Measurements from ENCODE around the gene CHMP4A. TPM values are rescaled to one million over a fixed set of nuclear protein-coding genes. Genes with fewer than 3 reads are reported as not detected.

The CHMP4A gene
- total and polyA plus RNA-seq, 9 of the 15 experiments (the other 6 are each of a cell fraction or from before 2014, with no cell fraction given): 28.8 to 104 (median 52.7) TPM

- 0 out of 2 replicates have a peak, but pooled peaks have one; percentile 29 for TF ChIP-seq ZKSCAN1 (IDR thresholded peaks at IDR 0.05; ENCODE audit: low read depth, low read length)
- peak; percentile 85 for TF ChIP-seq E2F8 (IDR thresholded peaks at IDR 0.05; ENCODE audit: low read depth, partially characterized antibody)
- no peak for TF ChIP-seq HMG20A (CRISPR knock-in tag; conservative IDR thresholded peaks at IDR 0.05)
- TF ChIP-seq YY1 (IDR thresholded peaks at IDR 0.05; ENCODE audit: borderline replicate concordance in 1 of 3, control insufficient read depth in 1 of 3, extremely low read depth in 1 of 3, insufficient read depth in 3 of 3, insufficient read length in 1 of 3, insufficient replicate concordance in 2 of 3, low read depth in 1 of 3, low read length in 2 of 3): peak in 2 of 3 experiments; percentile 63 to 65
- TF ChIP-seq ELF1 (tag; IDR thresholded peaks at IDR 0.05): peak; percentile 80
- TF ChIP-seq CBX5 (IDR thresholded peaks at IDR 0.05; ENCODE audit: borderline replicate concordance, low read depth): no peak
- TF ChIP-seq KLF6 (CRISPR knock-in tag; IDR thresholded peaks at IDR 0.05; ENCODE audit: borderline replicate concordance): peak; percentile 57; the same call in 1 of the 2 replicates
- TF ChIP-seq POLR2A (conservative IDR thresholded peaks at IDR 0.05): peak; percentile 88
- 0 out of 2 replicates have a peak, but pooled peaks have one; percentile 20 for TF ChIP-seq SRSF1 (IDR thresholded peaks at IDR 0.05; ENCODE audit: low read depth, low read length)
- TF ChIP-seq JUND (IDR thresholded peaks at IDR 0.05; ENCODE audit: borderline replicate concordance, low read depth, low read length): peak; percentile 80
- TF ChIP-seq JUND (tag; IDR thresholded peaks at IDR 0.05; ENCODE audit: borderline replicate concordance, low read depth, low read length): no peak; the same call in 2 of the 3 replicates
- TF ChIP-seq CBX1 (IDR thresholded peaks at IDR 0.05; ENCODE audit: low read depth): peak; percentile 60; the same call in 1 of the 2 replicates
- TF ChIP-seq MCM3 (IDR thresholded peaks at IDR 0.05): no peak
- peak; percentile 80; the same call in 1 of the 2 replicates for TF ChIP-seq RB1 (IDR thresholded peaks at IDR 0.05; ENCODE audit: low read depth)
- peak; percentile 99 for TF ChIP-seq NKRF (IDR thresholded peaks at IDR 0.05; ENCODE audit: borderline replicate concordance)
- peak; percentile 97 for TF ChIP-seq KLF1 (tag; IDR thresholded peaks at IDR 0.05)
- 0 out of 2 replicates have a peak, but pooled peaks have one; percentile 18 for TF ChIP-seq POLR2H (tag; IDR thresholded peaks at IDR 0.05; ENCODE audit: low read depth)
- TF ChIP-seq MXI1 (IDR thresholded peaks at IDR 0.05; ENCODE audit: low read depth, low read length): peak; percentile 99
- TF ChIP-seq TGIF2 (CRISPR knock-in tag; IDR thresholded peaks at IDR 0.05): peak; percentile 76; the same call in 1 of the 2 replicates
- TF ChIP-seq NELFE (IDR thresholded peaks at IDR 0.05; ENCODE audit: insufficient read depth, insufficient read length): no peak
- 0 out of 2 replicates have a peak, but pooled peaks have one; percentile 34 for TF ChIP-seq SMC3 (conservative IDR thresholded peaks at IDR 0.05; ENCODE audit: insufficient read depth, low read depth, low read length)
- TF ChIP-seq ATF1 (CRISPR knock-in tag; IDR thresholded peaks at IDR 0.05): no peak
- peak; percentile 72 for TF ChIP-seq ATF1 (tag; IDR thresholded peaks at IDR 0.05)
Observed at GRCh38 chr14:24188251-24189058, 24.8 kb downstream of the CHMP4A start, which contains the start of gene IPO4 (continued).

All from K562 (cell line).